CD14-positive monocyte (primary cell): ENCODE data around the gene ITSN1. TPM values are rescaled to one million over a fixed set of nuclear protein-coding genes. Genes with fewer than 3 reads are reported as not detected.

Experiments
- DNase-seq, 3 donors: peaks; one replicate each; pipeline ENCODE4 v3.0.0-alpha.2; 2011 to 2022
- H2AFZ ChIP-seq: 2 replicates; pipeline ENCODE4 v1.6.0; 2012; ENCODE audit warnings: mild to moderate bottlenecking, low read depth, low read length, inconsistent platforms; ENCODE audit not compliant: insufficient read depth, poor library complexity, severe bottlenecking
- H3K27ac ChIP-seq, 2 donors: 1 replicate in 1 of 2; 2 replicates in 1 of 2; pipeline ENCODE4 v1.5.1; 2012 to 2013; ENCODE audit warnings: low read length in 2 of 2, control low read depth in 1 of 2, inconsistent platforms in 1 of 2, low read depth in 1 of 2, mild to moderate bottlenecking in 1 of 2
- H3K27me3 ChIP-seq, 2 donors: one replicate each; pipeline versions ENCODE4 v1.6.0 to v1.6.1; 2011 to 2013; ENCODE audit warnings: low read length in 2 of 2; ENCODE audit not compliant: control insufficient read depth in 2 of 2, insufficient read depth in 2 of 2
- H3K36me3 ChIP-seq, 2 donors: replicated peaks in 1 of 2; 1 replicate in 1 of 2; 2 replicates in 1 of 2; pipeline versions ENCODE4 v1.5.1 to v1.6.1; 2012 to 2013; ENCODE audit warnings: low read length in 2 of 2, control low read depth in 1 of 2, inconsistent platforms in 1 of 2, mild to moderate bottlenecking in 1 of 2; ENCODE audit not compliant: insufficient read depth in 2 of 2, control insufficient read depth in 1 of 2
- H3K4me1 ChIP-seq, 2 donors: 1 replicate in 1 of 2; 2 replicates in 1 of 2; pipeline versions ENCODE4 v1.5.1 to v1.6.1; 2012 to 2013; ENCODE audit warnings: low read length in 2 of 2, control low read depth in 1 of 2, inconsistent platforms in 1 of 2, mild to moderate bottlenecking in 1 of 2, moderate library complexity in 1 of 2; ENCODE audit not compliant: insufficient read depth in 2 of 2, control insufficient read depth in 1 of 2
- H3K4me2 ChIP-seq: replicated peaks from 2 replicates; pipeline ENCODE3; 2012; ENCODE audit warnings: low read length, moderate library complexity, mild to moderate bottlenecking; ENCODE audit not compliant: poor library complexity, severe bottlenecking; ENCODE audit errors: extremely low read depth
- H3K4me3 ChIP-seq, 3 experiments: fragments of 200-600 bp in 1 of 3; sonication (generic) in 1 of 3; replicated peaks in 1 of 3; 1 replicate in 2 of 3; 2 replicates in 1 of 3; pipeline ENCODE4 v1.5.1; 2011 to 2013; ENCODE audit warnings: low read length in 3 of 3, mild to moderate bottlenecking in 3 of 3, control low read depth in 2 of 3, low read depth in 2 of 3, inconsistent platforms in 1 of 3, moderate library complexity in 1 of 3
- H3K79me2 ChIP-seq: 2 replicates; pipeline ENCODE4 v1.6.0; 2012; ENCODE audit warnings: mild to moderate bottlenecking, control low read depth, inconsistent platforms, low read length, moderate library complexity; ENCODE audit not compliant: insufficient read depth
- H3K9ac ChIP-seq: 2 replicates; pipeline ENCODE4 v1.6.0; 2017; ENCODE audit warnings: low read length, mild to moderate bottlenecking; ENCODE audit not compliant: insufficient read depth, poor library complexity, severe bottlenecking
- H3K9me3 ChIP-seq, 2 donors: replicated peaks in 1 of 2; 1 replicate in 1 of 2; 2 replicates in 1 of 2; pipeline versions ENCODE4 v1.5.1 to v1.6.1; 2012 to 2013; ENCODE audit warnings: low read length in 2 of 2, control low read depth in 1 of 2; ENCODE audit not compliant: control insufficient read depth in 1 of 2, insufficient read depth in 1 of 2
- H4K20me1 ChIP-seq: 2 replicates; pipeline ENCODE4 v1.6.0; 2012; ENCODE audit warnings: mild to moderate bottlenecking, low read length, control low read depth, moderate library complexity; ENCODE audit not compliant: insufficient read depth
- H3K27ac Mint-ChIP-seq, 7 donors: one replicate each; pipeline ENCODE4 v1.8.0; 2020; ENCODE audit warnings: mild to moderate bottlenecking in 7 of 7, mixed read lengths in 7 of 7, moderate library complexity in 6 of 7, inconsistent platforms in 2 of 7
- H3K27me3 Mint-ChIP-seq, 3 donors: one replicate each; pipeline ENCODE4 v1.8.0; 2021 to 2022; ENCODE audit warnings: low read depth in 3 of 3, mild to moderate bottlenecking in 3 of 3, mixed read lengths in 3 of 3, moderate library complexity in 3 of 3, inconsistent platforms in 1 of 3
- H3K36me3 Mint-ChIP-seq, 2 donors: one replicate each; pipeline ENCODE4 v1.8.0; 2020; ENCODE audit warnings: mixed read lengths in 2 of 2, inconsistent platforms in 1 of 2, mild to moderate bottlenecking in 1 of 2
- H3K4me1 Mint-ChIP-seq: one replicate; pipeline ENCODE4 v1.8.0; 2020; ENCODE audit warnings: mild to moderate bottlenecking, mixed read lengths
- H3K4me3 Mint-ChIP-seq, 2 donors: one replicate each; pipeline ENCODE4 v1.8.0; 2020; ENCODE audit warnings: mild to moderate bottlenecking in 2 of 2, mixed read lengths in 2 of 2, moderate library complexity in 1 of 2
- H3K9me3 Mint-ChIP-seq, 7 donors: one replicate each; pipeline ENCODE4 v1.8.0; 2020 to 2022; ENCODE audit warnings: mixed read lengths in 7 of 7, mild to moderate bottlenecking in 6 of 7, moderate library complexity in 6 of 7, inconsistent platforms in 2 of 7
- WGBS: methylation state at CpG from one replicate; pipeline ENCODE4 v1.1.5; 2013; ENCODE audit warnings: missing lambda C conversion rate; ENCODE audit not compliant: insufficient coverage; 5-methylcytosine and 5-hydroxymethylcytosine counted together
- intact Hi-C, 2 donors: fragments of 100-400 bp; cut with micrococcal nuclease; formaldehyde crosslinking; loops; one replicate each; pipeline versions ENCODE4 v1.15.0 to v1.15.1; 2023
- polyA plus RNA-seq, 3 donors: library from polyadenylated mRNA; depleted of rRNA in 1 of 3; unstranded in 2 of 3; stranded (reverse) in 1 of 3; fragments of 300-500 nt in 2 of 3; fragments of >200 nt in 1 of 3; fragmentation: Illumina TruSeq in 2 of 3; gene quantifications; 1 replicate in 2 of 3; 2 replicates in 1 of 3; pipeline ENCODE4 v1.2.3, GENCODE V29; 2012 to 2021
- TF ChIP-seq, protein P1 (sequence below): fragments of 200-600 bp; IDR thresholded peaks from one replicate; pipeline ENCODE4 v1.8.0; 2022; ENCODE audit warnings: antibody characterized with exemption, mild to moderate bottlenecking

Gene ITSN1
- polyA plus RNA-seq, 3 donors, result 4.7 to 10.3 (median 5.1) TPM

DNA sequence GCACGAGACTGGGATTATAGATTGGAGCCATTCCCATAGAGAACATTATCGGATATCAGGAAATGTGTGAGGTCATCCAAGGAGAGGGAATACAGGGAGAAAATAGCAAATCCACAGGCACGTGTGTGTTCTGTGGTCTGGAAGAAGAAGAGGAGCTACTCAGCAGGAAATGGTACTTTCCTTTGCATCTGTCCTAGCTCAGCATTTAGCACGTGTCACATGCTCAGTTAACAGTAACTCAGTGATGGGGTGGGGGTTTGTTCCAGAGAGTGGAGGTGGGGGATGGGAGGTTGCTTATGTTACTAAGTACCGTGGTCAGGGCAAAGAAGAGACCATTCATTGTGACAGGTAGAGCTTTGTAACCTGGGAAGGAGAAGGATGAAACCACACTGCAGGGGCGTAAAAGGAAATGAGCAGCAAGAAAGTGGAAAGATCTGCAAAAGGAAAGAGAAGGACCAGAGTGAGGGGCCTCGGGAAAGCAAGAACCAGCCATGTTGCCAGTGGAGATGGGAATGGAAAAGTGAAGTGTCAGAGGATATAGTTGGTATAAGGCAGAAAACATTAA is 172.9 kb downstream of the ITSN1 start:
- Histone ChIP-seq H3K9ac (no peak overlapping the region), H3K27ac (no peak overlapping the region), H3K79me2 (no peaks in the 10 kb centered on the region), H3K4me1 (peaks cover 11 to 16% of the 10 kb centered on the region in 2 donors), H4K20me1 (no peaks in the 10 kb centered on the region), H3K27me3 (no peaks in the 10 kb centered on the region), H3K36me3 (peaks cover 31 to 47% of the 10 kb centered on the region in 2 donors), H3K4me2 (no peak overlapping the region), H3K9me3 (no peaks in the 10 kb centered on the region), H2AFZ (no peak overlapping the region), H3K4me3 (no peak overlapping the region)
- peaks cover 24% of the 10 kb centered on the region for H3K4me1 Mint-ChIP-seq
- peak overlapping the region in 1 of 7 donors; percentile 22 for H3K27ac Mint-ChIP-seq
- H3K4me3 Mint-ChIP-seq, result peak overlapping the region in 1 of 2 donors; percentile 7
- peaks cover 0 to 2% (median 0%) of the 10 kb centered on the region in 7 donors for H3K9me3 Mint-ChIP-seq
- H3K36me3 Mint-ChIP-seq, result peaks cover 38 to 47% of the 10 kb centered on the region in 2 donors
- H3K27me3 Mint-ChIP-seq, result peaks cover 0 to 3% (median 1%) of the 10 kb centered on the region in 3 donors
- TF ChIP-seq, protein P1, sequence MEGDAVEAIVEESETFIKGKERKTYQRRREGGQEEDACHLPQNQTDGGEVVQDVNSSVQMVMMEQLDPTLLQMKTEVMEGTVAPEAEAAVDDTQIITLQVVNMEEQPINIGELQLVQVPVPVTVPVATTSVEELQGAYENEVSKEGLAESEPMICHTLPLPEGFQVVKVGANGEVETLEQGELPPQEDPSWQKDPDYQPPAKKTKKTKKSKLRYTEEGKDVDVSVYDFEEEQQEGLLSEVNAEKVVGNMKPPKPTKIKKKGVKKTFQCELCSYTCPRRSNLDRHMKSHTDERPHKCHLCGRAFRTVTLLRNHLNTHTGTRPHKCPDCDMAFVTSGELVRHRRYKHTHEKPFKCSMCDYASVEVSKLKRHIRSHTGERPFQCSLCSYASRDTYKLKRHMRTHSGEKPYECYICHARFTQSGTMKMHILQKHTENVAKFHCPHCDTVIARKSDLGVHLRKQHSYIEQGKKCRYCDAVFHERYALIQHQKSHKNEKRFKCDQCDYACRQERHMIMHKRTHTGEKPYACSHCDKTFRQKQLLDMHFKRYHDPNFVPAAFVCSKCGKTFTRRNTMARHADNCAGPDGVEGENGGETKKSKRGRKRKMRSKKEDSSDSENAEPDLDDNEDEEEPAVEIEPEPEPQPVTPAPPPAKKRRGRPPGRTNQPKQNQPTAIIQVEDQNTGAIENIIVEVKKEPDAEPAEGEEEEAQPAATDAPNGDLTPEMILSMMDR, result no peak
- 46% methylated on average over 6 of the region's 7 CpGs for WGBS
- DNase-seq, result no peak
- intact Hi-C loops, result no loop called here

DNA sequence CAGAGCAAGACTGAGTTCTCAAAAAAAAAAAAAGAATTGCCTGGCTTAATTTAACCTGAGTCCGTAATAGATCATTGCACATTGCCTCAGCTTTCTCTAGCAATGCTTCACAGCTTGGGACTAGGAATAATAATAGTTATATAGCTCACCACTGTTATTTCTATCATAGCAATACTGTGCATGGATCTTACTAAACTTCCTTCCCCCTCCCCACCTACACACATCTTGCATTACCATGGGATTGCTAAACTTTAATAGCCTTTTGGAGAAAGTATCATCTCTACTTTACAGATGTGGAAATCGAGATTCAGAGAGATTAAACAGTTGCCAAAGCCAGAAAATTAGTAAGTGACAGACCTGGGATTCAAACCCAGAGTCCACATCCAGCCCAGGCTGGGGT is 173.9 kb downstream of the ITSN1 start:
- no peak for DNase-seq
- no peaks in the 10 kb centered on the region for H3K79me2 ChIP-seq
- no peak overlapping the region for H3K9ac ChIP-seq
- intact Hi-C loops, result no loop called here
- peaks cover 32 to 56% of the 10 kb centered on the region in 2 donors for H3K36me3 ChIP-seq
- H3K4me1 ChIP-seq, result peaks cover 5 to 9% of the 10 kb centered on the region in 2 donors
- H3K9me3 ChIP-seq, result no peaks in the 10 kb centered on the region
- no peaks in the 10 kb centered on the region for H3K27me3 ChIP-seq
- WGBS, result no CpG with 5 or more reads among the region's 2 CpGs
- Mint-ChIP-seq H3K4me1 (peaks cover 16% of the 10 kb centered on the region), H3K36me3 (peaks cover 41 to 51% of the 10 kb centered on the region in 2 donors), H3K9me3 (peaks cover 0 to 2% (median 0%) of the 10 kb centered on the region in 7 donors), H3K27ac (peak overlapping the region in 1 of 7 donors; percentile 1), H3K4me3 (no peak overlapping the region), H3K27me3 (peaks cover 0 to 3% (median 1%) of the 10 kb centered on the region in 3 donors)
- TF ChIP-seq, protein P1, result no peak
- no peaks in the 10 kb centered on the region for H4K20me1 ChIP-seq
- H3K4me3 ChIP-seq, result no peak overlapping the region
- H3K4me2 ChIP-seq, result no peak overlapping the region
- no peak overlapping the region for H3K27ac ChIP-seq
- H2AFZ ChIP-seq, result no peak overlapping the region
